Measurements from ENCODE around the gene CBX4. TPM values are rescaled to one million over a fixed set of nuclear protein-coding genes. Genes with fewer than 3 reads are reported as not detected.

CBX4 gene
- total RNA-seq, 1 donor from 2014 or later = 2.7 TPM

- Mint-ChIP-seq H3K4me1 (peaks cover 46% of the 10 kb centered on the region), H3K27me3 (ENCODE audit: insufficient read depth, low read depth) (peaks cover 78% of the 10 kb centered on the region), H3K4me3 (peak overlapping the region; percentile 50), H3K27ac (no peak overlapping the region), H3K36me3 (no peaks in the 10 kb centered on the region), H3K9me3 (peaks cover 3% of the 10 kb centered on the region)
- H3F3A ChIP-seq (ENCODE audit: low read depth) = peaks cover 71% of the 10 kb centered on the region
- H2AFZ ChIP-seq (replicated peaks) = no peak overlapping the region
- H3K4me1 ChIP-seq = peaks cover 46% of the 10 kb centered on the region
- H3K9me3 ChIP-seq (ENCODE audit: low read depth) = no peaks in the 10 kb centered on the region
- TF ChIP-seq EZH2 (IDR thresholded peaks at IDR 0.05) (no peak), CTCF (IDR thresholded peaks at IDR 0.05) (peak; percentile 13), EZH2phosphoT487 (IDR thresholded peaks at IDR 0.05) (no peak)
- no peak overlapping the region for H3K27ac ChIP-seq
- H4K20me1 ChIP-seq (ENCODE audit: low read depth) = peaks cover 71% of the 10 kb centered on the region
- no peak overlapping the region for H3K4me2 ChIP-seq
- peaks cover 99% of the 10 kb centered on the region for H3K27me3 ChIP-seq
- peak; percentile 31 for DNase-seq (ENCODE audit: low spot score)
- no peak overlapping the region for H3K4me3 ChIP-seq
- H3K79me2 ChIP-seq (ENCODE audit: low read depth) = no peaks in the 10 kb centered on the region
- no peak overlapping the region for H3K9ac ChIP-seq
- no peaks in the 10 kb centered on the region for H3K36me3 ChIP-seq
These were observed 32.1 kb downstream of the CBX4 start for GRCh38 chr17:79806863-79807720.

- TF ChIP-seq EZH2phosphoT487 (IDR thresholded peaks at IDR 0.05) = no peak
- TF ChIP-seq EZH2 (IDR thresholded peaks at IDR 0.05) = peak; percentile 19
- H3K36me3 Mint-ChIP-seq = no peaks in the 10 kb centered on the region
- peaks cover 5% of the 10 kb centered on the region for H3K9me3 Mint-ChIP-seq
These were observed 32.8 kb downstream of the CBX4 start for GRCh38 chr17:79806446-79806760.

GRCh38 chr17:79804856-79805696, 34.2 kb downstream of the CBX4 start:
- Histone ChIP-seq H3K9ac (no peak overlapping the region), H3K27me3 (peaks cover 99% of the 10 kb centered on the region), H3K36me3 (no peaks in the 10 kb centered on the region), H3K79me2 (ENCODE audit: low read depth) (no peaks in the 10 kb centered on the region), H3K9me3 (ENCODE audit: low read depth) (no peaks in the 10 kb centered on the region), H3K4me1 (peaks cover 36% of the 10 kb centered on the region), H4K20me1 (ENCODE audit: low read depth) (peaks cover 84% of the 10 kb centered on the region), H3K4me3 (no peak overlapping the region), H2AFZ (replicated peaks) (no peak overlapping the region), H3F3A (ENCODE audit: low read depth) (peaks cover 74% of the 10 kb centered on the region), H3K27ac (no peak overlapping the region), H3K4me2 (peak overlapping the region; percentile 49)
- Mint-ChIP-seq H3K36me3 (no peaks in the 10 kb centered on the region), H3K27me3 (ENCODE audit: insufficient read depth, low read depth) (peaks cover 86% of the 10 kb centered on the region), H3K4me3 (peak overlapping the region; percentile 79), H3K27ac (no peak overlapping the region), H3K4me1 (peaks cover 48% of the 10 kb centered on the region), H3K9me3 (peaks cover 5% of the 10 kb centered on the region)
- TF ChIP-seq EZH2 (IDR thresholded peaks at IDR 0.05) = no peak
- DNase-seq (ENCODE audit: low spot score) = no peak

More at GRCh38 chr17:79806446-79806760, 32.8 kb downstream of the CBX4 start:
- peak; percentile 38 for DNase-seq (ENCODE audit: low spot score)
- peaks cover 78% of the 10 kb centered on the region for H4K20me1 ChIP-seq (ENCODE audit: low read depth)
- Mint-ChIP-seq H3K4me3 (peak overlapping the region; percentile 11), H3K4me1 (peaks cover 47% of the 10 kb centered on the region), H3K27ac (no peak overlapping the region), H3K27me3 (ENCODE audit: insufficient read depth, low read depth) (peaks cover 80% of the 10 kb centered on the region)
- no peak overlapping the region for H3K9ac ChIP-seq
- peaks cover 39% of the 10 kb centered on the region for H3K4me1 ChIP-seq
- H3K79me2 ChIP-seq (ENCODE audit: low read depth) = no peaks in the 10 kb centered on the region
- H3K9me3 ChIP-seq (ENCODE audit: low read depth) = no peaks in the 10 kb centered on the region
- H2AFZ ChIP-seq (replicated peaks) = no peak overlapping the region
- no peaks in the 10 kb centered on the region for H3K36me3 ChIP-seq
- H3K4me3 ChIP-seq = no peak overlapping the region
- peaks cover 71% of the 10 kb centered on the region for H3F3A ChIP-seq (ENCODE audit: low read depth)
- H3K27ac ChIP-seq = no peak overlapping the region
- H3K4me2 ChIP-seq = peak overlapping the region; percentile 11
- H3K27me3 ChIP-seq = peaks cover 99% of the 10 kb centered on the region

- no peaks in the 10 kb centered on the region for H3K79me2 ChIP-seq (ENCODE audit: low read depth)
- peak; percentile 74 for DNase-seq (ENCODE audit: low spot score)
- H3K27ac Mint-ChIP-seq = no peak overlapping the region
- H3F3A ChIP-seq (ENCODE audit: low read depth) = peaks cover 76% of the 10 kb centered on the region
- peaks cover 88% of the 10 kb centered on the region for H4K20me1 ChIP-seq (ENCODE audit: low read depth)
- TF ChIP-seq CTCF (IDR thresholded peaks at IDR 0.05) = no peak
- TF ChIP-seq EZH2phosphoT487 (IDR thresholded peaks at IDR 0.05) = peak; percentile 95
- TF ChIP-seq EZH2 (IDR thresholded peaks at IDR 0.05) = peak; percentile 96
- H3K4me3 Mint-ChIP-seq = peak overlapping the region; percentile 79
- H3K4me1 ChIP-seq = peaks cover 38% of the 10 kb centered on the region
- H3K9me3 ChIP-seq (ENCODE audit: low read depth) = no peaks in the 10 kb centered on the region
- H3K9me3 Mint-ChIP-seq = peaks cover 8% of the 10 kb centered on the region
- H3K27ac ChIP-seq = no peak overlapping the region
- no peak overlapping the region for H3K9ac ChIP-seq
- peaks cover 100% of the 10 kb centered on the region for H3K27me3 ChIP-seq
- no peaks in the 10 kb centered on the region for H3K36me3 Mint-ChIP-seq
- peaks cover 53% of the 10 kb centered on the region for H3K4me1 Mint-ChIP-seq
- H3K4me2 ChIP-seq = peak overlapping the region; percentile 49
- H3K4me3 ChIP-seq = peak overlapping the region; percentile 22
- H3K36me3 ChIP-seq = no peaks in the 10 kb centered on the region
- peaks cover 91% of the 10 kb centered on the region for H3K27me3 Mint-ChIP-seq (ENCODE audit: insufficient read depth, low read depth)
- no peak overlapping the region for H2AFZ ChIP-seq (replicated peaks)
These were observed 35.0 kb downstream of the CBX4 start for GRCh38 chr17:79803997-79804855.
